Measurements from ENCODE around the gene FHOD3.

The FHOD3 gene

DNA sequence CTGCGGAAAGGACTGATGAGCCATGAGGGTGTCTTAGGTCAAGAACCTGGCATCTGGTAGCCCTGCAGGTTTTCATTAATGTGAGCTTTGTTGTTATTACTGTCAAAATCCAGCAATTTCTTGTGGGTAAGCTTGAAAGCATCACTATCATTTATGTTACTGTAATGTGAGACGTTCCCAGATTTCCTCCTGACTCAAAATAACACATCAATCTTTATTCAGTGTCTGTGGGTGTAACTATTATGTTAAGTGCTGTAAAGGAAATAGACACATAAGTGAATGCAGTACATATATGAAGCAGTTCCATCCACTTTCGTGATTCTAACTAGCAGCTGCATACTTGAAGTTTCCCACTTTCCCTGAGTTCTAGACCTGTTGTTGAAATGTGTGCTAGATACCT is 89.8 kb downstream of the FHOD3 start:
- DNase-seq: no peak

GRCh38 chr18:36388310-36388709 is 90.8 kb downstream of the FHOD3 start:
- no peak for DNase-seq

DNA sequence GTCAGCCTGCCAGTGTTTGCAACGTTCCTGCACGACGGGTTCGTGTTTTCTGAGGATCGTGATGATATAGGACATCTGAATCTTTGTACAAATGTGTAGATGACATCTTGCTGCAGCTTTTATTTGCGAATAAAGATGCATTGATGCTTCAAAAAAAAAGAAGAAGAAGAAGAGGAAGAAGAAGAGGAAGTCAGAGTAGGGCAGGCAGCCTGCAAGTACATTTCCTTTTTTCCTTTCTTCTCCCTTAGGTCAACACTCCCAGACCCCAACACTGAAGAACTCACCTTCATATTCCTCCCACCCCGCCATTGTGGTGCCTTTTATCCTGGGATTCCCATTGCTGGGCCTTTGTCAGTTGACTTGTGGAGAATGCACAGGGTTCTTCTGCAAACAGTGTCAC is 91.5 kb downstream of the FHOD3 start:
- DNase-seq: no peak

DNA sequence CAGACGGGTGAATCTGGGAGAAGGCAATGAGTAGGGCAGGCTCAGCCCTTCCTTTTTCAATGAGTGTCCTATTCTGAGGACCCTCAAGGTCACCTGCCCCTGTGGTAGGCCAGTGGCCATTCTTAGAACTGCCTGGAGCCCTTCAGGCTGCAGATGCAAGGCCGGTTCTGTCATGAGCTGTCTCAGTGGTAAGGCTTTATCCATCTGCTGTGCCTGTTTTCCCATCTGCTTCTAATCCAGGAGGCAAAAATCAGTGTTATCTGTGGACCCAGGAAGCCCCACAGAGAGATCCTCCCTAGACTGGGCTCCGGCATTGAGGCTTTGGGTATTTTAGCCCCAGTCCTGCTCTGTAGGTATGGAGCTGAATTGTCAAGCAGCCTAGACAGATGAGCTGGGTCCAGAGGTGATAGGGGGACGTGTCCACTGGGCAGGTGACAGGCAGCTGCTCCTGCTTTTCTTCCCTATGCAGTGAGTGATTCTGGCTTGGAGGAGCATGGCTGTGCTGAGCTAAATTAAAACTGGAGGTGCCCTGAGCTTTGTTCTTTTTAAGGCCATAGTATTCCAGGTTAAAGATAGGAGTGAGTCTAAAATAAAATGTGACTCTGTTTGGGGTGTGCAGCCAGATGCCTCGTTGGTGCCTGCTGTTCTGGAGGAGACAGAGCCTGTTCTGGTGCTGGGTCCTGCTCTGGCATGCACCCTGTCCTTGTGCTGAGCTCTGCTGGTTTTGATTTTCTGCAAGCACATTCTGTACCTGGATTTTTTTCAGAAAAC is 92.5 kb downstream of the FHOD3 start:
- no peak for DNase-seq

- DNase-seq: no peak
Observed at GRCh38 chr18:36391426-36392145, 94.1 kb downstream of the FHOD3 start.

DNA sequence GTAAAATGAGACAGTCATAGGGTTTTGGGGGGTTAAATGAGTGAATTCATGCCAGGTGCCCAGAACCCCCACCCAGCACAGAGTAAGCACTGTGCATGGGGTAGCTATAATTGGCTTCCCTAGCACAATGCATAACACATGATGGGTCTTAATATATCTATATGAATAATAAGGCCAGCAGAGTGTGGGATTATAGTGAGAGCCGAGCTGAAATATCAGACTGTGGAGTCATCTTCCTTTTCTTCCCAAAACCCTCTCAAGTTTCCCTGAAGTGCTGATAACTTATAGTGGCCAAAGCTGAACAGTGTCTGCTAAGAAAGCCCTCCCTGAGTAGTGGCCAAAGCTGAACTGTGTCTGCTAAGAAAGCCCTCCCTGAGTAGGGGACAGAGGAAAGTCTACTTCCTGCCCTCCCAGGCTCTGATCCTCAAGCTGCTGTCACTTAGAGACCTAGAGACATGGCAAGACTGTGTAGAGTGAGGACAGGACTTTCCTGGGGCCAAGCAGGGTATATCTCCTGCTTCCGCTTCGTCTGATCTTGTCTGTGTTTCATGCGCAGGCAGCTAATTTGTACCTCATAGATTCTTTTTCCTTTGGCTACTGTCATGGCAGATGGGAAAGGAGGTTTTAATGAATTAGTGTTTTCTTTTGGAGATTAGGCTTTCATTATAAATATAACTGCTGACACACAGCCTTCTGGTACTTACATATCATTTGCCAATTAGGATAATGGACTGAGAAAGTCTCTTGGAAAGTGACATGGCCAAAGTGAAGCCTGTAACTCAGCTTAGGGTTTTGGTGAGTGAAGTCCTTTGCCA is 94.9 kb downstream of the FHOD3 start:
- DNase-seq: no peak

- DNase-seq: no peak
Observed at GRCh38 chr18:36392979-36393287, 95.4 kb downstream of the FHOD3 start.

- DNase-seq: no peak
Observed at GRCh38 chr18:36394486-36394885, 97.0 kb downstream of the FHOD3 start.

DNA sequence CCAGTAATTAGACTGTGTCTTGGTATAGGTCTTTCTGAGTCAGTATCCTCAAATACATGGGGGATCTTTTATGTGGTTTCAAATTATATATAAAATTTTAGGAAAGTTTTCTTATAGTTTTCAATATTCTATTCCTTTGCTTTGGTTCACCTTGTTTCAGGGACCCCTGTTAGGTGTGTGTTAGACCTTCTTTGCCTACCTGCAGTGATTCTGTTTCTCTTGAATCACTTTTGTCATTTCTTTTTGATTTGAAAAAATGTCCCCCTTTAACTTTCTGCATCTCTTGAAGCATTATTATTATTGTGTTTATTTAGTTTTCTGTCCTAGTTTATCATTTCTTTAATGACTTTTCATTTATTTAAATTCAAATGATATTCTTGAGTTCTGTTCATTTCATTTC is 98.7 kb downstream of the FHOD3 start:
- DNase-seq: no peak

DNA sequence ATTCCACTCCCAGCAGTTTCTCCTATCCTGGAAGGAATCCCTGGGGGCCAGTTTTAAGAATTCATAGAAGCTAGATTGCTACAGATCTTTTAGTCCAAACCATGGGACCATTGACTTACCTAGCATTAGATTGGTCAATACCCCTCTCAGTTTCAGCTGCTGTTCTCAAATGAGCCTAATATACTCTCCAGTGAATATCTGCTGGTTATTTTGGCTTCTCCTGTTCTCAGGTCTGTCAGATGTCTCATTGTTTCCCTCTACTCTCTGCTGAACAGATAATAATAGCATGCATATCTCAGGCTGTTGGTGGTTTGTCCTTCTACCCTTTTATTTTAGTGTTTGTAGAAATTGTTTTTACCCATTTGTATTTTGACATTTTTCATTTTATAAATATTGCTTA is 99.5 kb downstream of the FHOD3 start:
- no peak for DNase-seq

GRCh38 chr18:36398419-36398818 is 100.9 kb downstream of the FHOD3 start:
- no peak for DNase-seq

- DNase-seq: no peak
Observed at GRCh38 chr18:36399055-36399454, 101.5 kb downstream of the FHOD3 start.

DNA sequence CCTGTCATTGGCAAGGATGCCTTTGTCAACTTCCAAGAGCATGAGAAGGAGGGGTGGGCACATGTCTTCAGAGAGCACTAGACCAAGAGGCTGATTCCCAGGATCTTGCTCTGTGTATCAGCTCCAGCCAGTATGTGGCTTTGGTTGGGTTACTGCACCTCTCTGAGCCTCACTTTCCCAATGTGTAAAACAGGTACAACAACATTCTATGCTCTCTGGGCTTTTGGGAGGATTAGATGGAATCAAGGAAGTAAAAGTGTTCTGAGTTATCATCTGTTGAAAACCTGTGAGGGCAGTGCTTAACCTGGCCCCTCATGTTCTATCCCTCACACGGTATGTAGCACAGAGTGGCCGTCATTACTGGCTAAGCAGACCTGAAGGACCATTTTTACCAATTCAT is 103.9 kb downstream of the FHOD3 start:
- DNase-seq: no peak

- no peak for DNase-seq
Observed at GRCh38 chr18:36402765-36403396, 105.4 kb downstream of the FHOD3 start.

DNA sequence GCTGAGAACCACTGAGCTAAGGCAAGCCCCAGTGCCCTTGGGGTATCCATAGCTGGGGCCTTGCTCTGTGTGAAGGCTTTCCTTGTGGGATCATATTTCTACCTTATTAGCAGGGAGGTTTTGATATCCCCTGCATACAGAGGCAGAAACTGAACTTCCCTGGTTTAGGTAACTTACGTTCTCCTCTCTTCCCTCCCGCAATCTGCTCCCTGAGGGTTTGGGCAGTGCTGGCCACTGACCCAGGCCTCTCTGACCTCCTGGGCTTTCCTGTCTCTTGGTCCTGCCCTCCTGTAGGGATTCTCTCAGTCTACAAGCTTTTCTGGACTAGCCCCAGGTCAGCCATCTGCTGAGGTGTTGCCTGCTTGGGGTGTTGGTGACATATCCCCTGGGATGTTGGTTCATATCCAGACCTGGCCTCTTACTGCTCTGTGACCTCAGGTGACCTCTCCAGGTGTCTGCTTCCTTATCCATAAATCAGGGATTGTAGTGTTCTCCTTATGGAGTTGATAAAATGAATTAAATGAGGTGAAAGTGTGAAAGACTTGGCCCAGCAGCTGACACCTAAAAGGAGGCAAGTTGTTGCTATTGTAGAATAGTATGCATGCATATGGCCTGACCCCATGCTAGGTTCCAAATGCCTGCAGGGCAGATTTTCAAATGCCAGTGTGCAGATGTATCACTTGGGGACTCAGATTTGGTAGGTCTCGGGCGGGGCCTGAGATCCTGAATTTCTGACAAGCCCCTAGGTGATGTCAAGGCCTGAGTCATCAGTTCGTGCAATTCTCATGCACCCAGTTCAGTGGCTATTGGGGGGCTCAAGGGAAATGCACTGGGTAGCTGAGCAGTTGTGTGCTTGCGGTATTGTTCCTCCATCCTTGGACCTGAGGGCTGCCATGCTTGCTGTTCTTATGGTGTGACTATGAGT is 106.6 kb downstream of the FHOD3 start:
- no peak for DNase-seq

- no peak for DNase-seq
Observed at GRCh38 chr18:36405611-36406010, 108.1 kb downstream of the FHOD3 start.

GRCh38 chr18:36406805-36407204 is 109.3 kb downstream of the FHOD3 start:
- no peak for DNase-seq

DNA sequence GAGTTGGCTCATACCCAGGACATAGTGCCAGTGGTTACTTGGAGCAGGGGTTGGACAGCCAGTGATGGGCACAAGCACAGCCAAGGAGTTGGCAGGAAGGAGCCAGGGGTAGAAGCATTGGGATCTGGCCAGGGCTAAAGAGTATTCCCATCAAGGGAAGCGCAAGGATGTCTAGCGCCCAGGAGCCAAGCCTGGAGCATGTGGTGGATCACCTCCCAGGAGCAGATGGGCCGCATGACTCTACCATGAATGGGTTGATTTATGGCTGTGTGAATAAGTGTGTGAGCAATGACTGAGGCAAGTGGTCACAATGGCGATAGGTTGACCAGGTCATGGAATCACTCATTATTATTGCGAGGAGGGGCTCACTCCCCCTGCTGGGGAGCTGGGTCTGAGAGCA is 111.1 kb downstream of the FHOD3 start:
- DNase-seq: no peak

GRCh38 chr18:36409779-36410178 is 112.3 kb downstream of the FHOD3 start:
- no peak for DNase-seq

DNA sequence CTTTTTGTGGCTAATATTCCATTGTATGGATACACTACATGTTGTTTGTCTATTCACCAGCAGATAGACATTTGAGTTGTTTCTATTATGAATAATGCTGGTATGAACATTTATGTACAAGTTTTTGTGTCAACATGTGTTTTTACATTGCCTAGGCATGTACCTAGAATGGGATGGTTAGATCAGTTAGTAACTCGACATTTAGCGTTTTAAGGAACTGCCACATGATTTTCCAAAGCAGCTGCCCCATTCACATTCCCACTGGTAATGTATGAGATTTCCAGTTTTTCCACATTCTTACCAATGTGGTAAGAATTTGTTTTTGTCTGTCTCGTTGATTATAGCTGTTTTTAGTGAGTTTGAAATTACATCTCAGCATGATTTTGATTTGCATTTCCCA is 112.8 kb downstream of the FHOD3 start:
- DNase-seq: no peak

DNA sequence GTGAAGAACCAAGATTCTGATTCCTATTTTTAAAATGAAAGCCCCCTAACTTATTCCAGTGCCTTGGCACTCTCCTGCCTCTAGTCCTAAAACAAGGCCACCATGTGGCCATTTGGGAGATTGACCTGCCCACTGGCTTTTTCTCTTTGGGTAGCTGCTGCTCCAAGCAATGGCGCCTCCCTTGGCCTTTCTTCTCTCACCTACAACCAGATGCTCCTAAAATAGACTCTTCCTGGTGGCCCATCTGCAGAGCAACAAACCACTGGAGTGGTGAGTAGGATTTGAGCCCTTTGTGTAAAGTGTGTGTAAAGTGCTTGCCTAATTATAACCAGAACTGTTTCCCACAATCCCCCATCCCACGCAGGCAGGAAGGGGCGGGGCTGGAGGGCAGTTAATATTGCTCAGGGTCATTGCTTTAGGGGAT is 114.2 kb downstream of the FHOD3 start:
- no peak for DNase-seq

DNA sequence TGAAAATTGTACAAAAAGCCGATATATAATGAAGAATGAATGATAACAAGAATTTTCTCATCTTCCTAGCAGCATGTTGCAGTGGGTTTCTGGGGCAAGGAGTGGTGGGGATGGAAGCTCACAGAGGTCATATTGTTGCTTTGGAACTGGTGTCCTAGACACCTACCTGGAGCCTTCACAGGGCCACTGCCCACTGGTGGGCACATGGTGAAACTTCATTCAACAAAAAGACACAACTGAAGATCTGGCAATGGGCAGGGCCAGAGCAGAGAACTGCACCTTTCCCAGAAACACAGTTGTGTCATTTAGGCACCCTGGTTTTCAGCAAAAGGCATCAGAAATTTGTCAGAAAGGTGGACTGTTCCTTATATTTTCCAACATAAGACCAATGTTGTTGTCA is 115.3 kb downstream of the FHOD3 start:
- DNase-seq: peak; percentile 5
